GM12801 (cell line): Measurements from ENCODE around the gene UFD1.

Experiments used
- CTCF ChIP-seq: IDR thresholded peaks from one replicate; pipeline ENCODE4 v1.5.1; 2011; ENCODE audit warnings: control low read depth; ENCODE audit not compliant: insufficient read length; ENCODE audit errors: extremely low read depth

UFD1 gene

DNA sequence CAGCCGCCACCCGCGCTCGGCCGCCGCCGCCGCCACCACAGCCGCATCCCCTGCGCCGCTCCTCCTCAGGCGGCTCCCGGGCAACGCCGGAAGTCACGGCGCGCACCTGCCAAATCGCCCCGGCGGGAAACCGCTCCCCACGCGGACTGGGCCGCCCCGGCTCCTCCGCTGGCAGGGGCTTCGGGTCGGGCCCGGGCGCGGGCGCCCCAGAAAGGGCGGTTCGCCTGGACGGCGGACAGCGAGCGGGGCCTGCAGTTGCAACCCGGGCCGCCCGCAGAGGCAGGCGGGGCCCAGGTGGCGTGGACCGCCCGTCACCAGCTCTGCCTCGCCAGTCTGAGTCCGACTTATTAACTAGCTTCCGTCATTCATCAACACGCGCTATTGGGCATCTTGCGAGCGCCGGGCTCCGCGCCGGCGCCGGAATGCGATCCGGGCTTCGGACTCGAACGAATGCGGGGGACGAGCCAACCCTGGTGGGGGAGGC is 47.3 kb downstream of the UFD1 start, which contains the start of gene HIRA:
Gene HIRA, minus strand, starts transcription at position 85 of the 484 bp plus-strand sequence. CDS start 257 bp downstream, outside the sequence.
- TF ChIP-seq CTCF: no peak

GRCh38 chr22:19430890-19431541 is 48.0 kb downstream of the UFD1 start:
- TF ChIP-seq CTCF: no peak

DNA sequence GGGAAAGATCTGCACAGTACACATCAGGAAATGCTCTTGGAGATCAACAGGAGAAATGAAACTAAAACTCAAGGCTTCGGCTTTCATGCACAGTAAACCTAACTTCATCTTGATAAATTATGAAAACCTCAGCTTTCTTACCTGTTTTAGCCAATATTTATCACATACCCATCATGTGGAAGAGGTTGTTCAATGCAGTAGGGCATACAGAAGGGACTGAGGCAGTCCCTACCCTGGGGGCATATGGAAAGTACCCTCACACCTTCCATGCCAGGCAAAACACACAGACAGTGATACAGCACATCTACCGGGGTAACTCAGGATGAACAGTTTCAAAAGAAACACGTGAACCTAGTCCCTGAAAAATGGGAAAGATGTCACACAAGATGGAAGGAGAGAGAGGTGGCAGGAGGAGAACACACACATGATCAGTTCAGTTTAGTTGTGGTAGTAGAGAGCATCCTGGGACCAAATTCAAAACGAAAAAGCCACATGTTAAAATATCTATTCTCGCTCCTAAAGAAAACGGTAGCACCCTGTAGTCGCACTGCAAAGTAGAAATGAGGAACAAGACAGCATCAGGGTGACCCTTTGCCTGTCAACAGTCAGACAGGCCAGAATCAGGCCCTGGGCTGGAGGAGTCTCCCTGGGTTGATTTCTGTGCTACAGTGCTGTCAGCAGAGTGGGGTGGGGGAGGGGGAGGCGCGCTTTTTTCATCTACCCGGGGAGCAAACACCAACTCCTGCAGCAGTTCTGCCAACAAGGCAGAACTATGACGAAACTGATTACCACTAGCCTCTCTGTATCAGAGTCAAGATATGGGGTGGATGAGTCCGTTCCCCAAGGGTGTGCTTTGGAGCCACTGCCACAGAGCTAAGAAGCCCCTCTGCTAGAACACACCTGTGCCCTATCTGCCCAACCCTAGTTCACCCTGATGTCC is 48.8 kb downstream of the UFD1 start:
- TF ChIP-seq CTCF: no peak

GRCh38 chr22:19424186-19424500 is 54.9 kb downstream of the UFD1 start:
- TF ChIP-seq CTCF: no peak

- no peak for TF ChIP-seq CTCF
These were observed 56.3 kb downstream of the UFD1 start for GRCh38 chr22:19422440-19423301.

DNA sequence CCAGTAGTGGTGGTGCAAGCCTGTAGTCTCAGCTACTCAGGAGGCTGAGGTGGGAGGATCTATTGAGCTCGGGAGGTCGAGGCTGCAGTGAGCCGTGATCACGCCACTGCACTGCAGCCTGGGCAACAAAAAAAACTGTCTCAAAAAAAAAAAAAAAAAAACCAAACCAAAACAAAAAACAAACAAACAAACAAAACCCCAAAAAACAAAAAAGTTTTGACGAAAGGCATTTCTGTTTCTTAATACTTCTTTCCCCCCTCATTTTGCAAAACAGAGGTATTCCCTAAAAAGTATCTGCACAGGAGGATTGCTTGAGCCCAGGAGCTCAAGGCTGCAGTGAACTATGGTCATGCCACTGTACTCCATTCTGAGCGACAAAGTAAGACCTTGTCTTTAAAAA is 58.7 kb downstream of the UFD1 start:
- TF ChIP-seq CTCF: no peak
